Mesenchymal stem cell (in vitro differentiated cells and primary cell): ENCODE measurements around the gene SZT2.

Source experiments
- DNase-seq: peaks from one replicate; pipeline ENCODE4 v3.0.0-alpha.2; 2013
- H2AFZ ChIP-seq: one replicate; pipeline ENCODE4 v1.6.1; 2013; ENCODE audit warnings: low read depth, mild to moderate bottlenecking, control low read depth, inconsistent platforms, low read length, moderate library complexity
- H2AK5ac ChIP-seq: 2 replicates; pipeline ENCODE4 v1.6.1; 2013; ENCODE audit warnings: low read length, moderate library complexity, mild to moderate bottlenecking, inconsistent platforms; ENCODE audit not compliant: severe bottlenecking
- H2BK120ac ChIP-seq: one replicate; pipeline ENCODE4 v1.6.1; 2013; ENCODE audit warnings: low read depth, mild to moderate bottlenecking, inconsistent platforms, low read length, moderate library complexity
- H2BK12ac ChIP-seq, 2 experiments: one replicate each; pipeline ENCODE4 v1.6.1; 2013; ENCODE audit warnings: inconsistent platforms in 2 of 2, low read length in 2 of 2, mild to moderate bottlenecking in 2 of 2, moderate library complexity in 2 of 2, control low read depth in 1 of 2
- H2BK15ac ChIP-seq: one replicate; pipeline ENCODE4 v1.6.1; 2013; ENCODE audit warnings: mild to moderate bottlenecking, low read depth, inconsistent platforms; ENCODE audit not compliant: poor library complexity, severe bottlenecking
- H2BK5ac ChIP-seq: 2 replicates; pipeline ENCODE4 v1.6.1; 2013; ENCODE audit warnings: low read depth, mild to moderate bottlenecking, low read length, control low read depth, inconsistent platforms; ENCODE audit not compliant: poor library complexity, severe bottlenecking
- H3K14ac ChIP-seq, 2 experiments: one replicate each; pipeline ENCODE4 v1.6.1; 2013; ENCODE audit warnings: inconsistent platforms in 2 of 2, low read length in 2 of 2, control low read depth in 1 of 2, mild to moderate bottlenecking in 1 of 2, moderate library complexity in 1 of 2
- H3K18ac ChIP-seq, 2 experiments: one replicate each; pipeline ENCODE4 v1.6.1; 2013; ENCODE audit warnings: inconsistent platforms in 2 of 2, low read length in 2 of 2, control low read depth in 1 of 2, low read depth in 1 of 2, mild to moderate bottlenecking in 1 of 2
- H3K23ac ChIP-seq, 2 experiments: one replicate each; pipeline ENCODE4 v1.6.1; 2013; ENCODE audit warnings: inconsistent platforms in 2 of 2, low read length in 2 of 2, mild to moderate bottlenecking in 2 of 2, moderate library complexity in 2 of 2, control low read depth in 1 of 2
- H3K27ac ChIP-seq: 2 replicates; pipeline ENCODE4 v1.5.1; 2013; ENCODE audit warnings: mild to moderate bottlenecking, moderate library complexity, low read length, control low read depth, inconsistent platforms; ENCODE audit not compliant: poor library complexity, severe bottlenecking
- H3K27me3 ChIP-seq, 2 experiments: 2 replicates each; pipeline versions ENCODE4 v1.6.1 to v1.7.0; 2013; ENCODE audit warnings: low read length in 2 of 2, mild to moderate bottlenecking in 2 of 2, moderate library complexity in 2 of 2, control low read depth in 1 of 2, inconsistent platforms in 1 of 2; ENCODE audit not compliant: control insufficient read depth in 1 of 2, insufficient read depth in 1 of 2
- H3K36me3 ChIP-seq, 2 experiments: 2 replicates each; pipeline versions ENCODE4 v1.6.1 to v1.7.0; 2013; ENCODE audit warnings: low read length in 2 of 2, control low read depth in 1 of 2, inconsistent platforms in 1 of 2, low read depth in 1 of 2, mild to moderate bottlenecking in 1 of 2; ENCODE audit not compliant: insufficient read depth in 2 of 2, control insufficient read depth in 1 of 2
- H3K4ac ChIP-seq, 2 experiments: one replicate each; pipeline ENCODE4 v1.6.1; 2013; ENCODE audit warnings: inconsistent platforms in 2 of 2, low read length in 2 of 2, mild to moderate bottlenecking in 2 of 2, moderate library complexity in 2 of 2, control low read depth in 1 of 2, low read depth in 1 of 2
- H3K4me1 ChIP-seq: 2 replicates; pipeline ENCODE4 v1.6.1; 2013; ENCODE audit warnings: low read depth, low read length, control low read depth; ENCODE audit not compliant: control insufficient read depth, insufficient read depth
- H3K4me2 ChIP-seq: 2 replicates; pipeline ENCODE4 v1.6.1; 2013; ENCODE audit warnings: low read length, mild to moderate bottlenecking, inconsistent platforms; ENCODE audit not compliant: poor library complexity, severe bottlenecking
- H3K4me3 ChIP-seq, 2 experiments: 2 replicates each; pipeline versions ENCODE4 v1.5.1 to v1.7.0; 2013; ENCODE audit warnings: low read length in 2 of 2, mild to moderate bottlenecking in 2 of 2, control low read depth in 1 of 2, low read depth in 1 of 2; ENCODE audit not compliant: insufficient read depth in 1 of 2
- H3K79me1 ChIP-seq: replicated peaks from 2 replicates; pipeline ENCODE4 v1.6.1; 2013; ENCODE audit warnings: mild to moderate bottlenecking, control low read depth, low read length, inconsistent platforms; ENCODE audit not compliant: poor library complexity, severe bottlenecking
- H3K9ac ChIP-seq: 2 replicates; pipeline ENCODE4 v1.7.0; 2013; ENCODE audit warnings: mild to moderate bottlenecking, low read length, moderate library complexity
- H3K9me3 ChIP-seq: 2 replicates; pipeline ENCODE4 v1.7.0; 2013; ENCODE audit warnings: mild to moderate bottlenecking, low read length; ENCODE audit not compliant: control insufficient read depth
- H4K8ac ChIP-seq: one replicate; pipeline ENCODE4 v1.6.1; 2013; ENCODE audit warnings: inconsistent platforms, mild to moderate bottlenecking, low read length, moderate library complexity
- H4K91ac ChIP-seq: one replicate; pipeline ENCODE4 v1.6.1; 2013; ENCODE audit warnings: mild to moderate bottlenecking, low read length, inconsistent platforms
- WGBS: methylation state at CpG from one replicate; pipeline ENCODE4 v1.1.7; 2013; ENCODE audit warnings: mixed read lengths; 5-methylcytosine and 5-hydroxymethylcytosine counted together

Gene SZT2

DNA sequence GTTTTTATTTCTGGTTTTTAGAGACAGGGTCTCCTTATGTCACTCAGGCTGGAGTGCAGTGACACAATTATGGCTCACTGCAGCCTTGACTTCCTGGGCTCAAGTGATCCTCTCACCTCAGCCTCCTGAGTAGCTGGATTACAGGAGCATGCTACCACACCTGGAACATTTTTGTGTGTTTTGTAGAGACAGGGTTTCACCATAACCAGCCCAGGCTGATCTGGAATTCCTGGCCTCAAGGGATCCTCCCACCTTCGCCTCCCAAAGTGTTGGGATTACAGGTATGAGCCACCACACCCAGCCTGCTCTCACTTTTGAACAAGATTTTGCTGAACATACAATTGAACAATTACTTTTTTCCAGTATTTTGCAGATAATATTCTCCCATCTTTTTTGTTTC is 88.0 kb downstream of the SZT2 start:
- Histone ChIP-seq H2BK120ac (no peak overlapping the region), H3K27ac (no peak overlapping the region), H2BK12ac (peak overlapping the region in 1 of 2 experiments; percentile 29), H2BK5ac (no peak overlapping the region), H3K4ac (no peak overlapping the region), H3K4me2 (no peak overlapping the region), H3K79me1 (no peaks in the 10 kb centered on the region), H3K36me3 (no peaks in the 10 kb centered on the region), H3K4me1 (peaks cover 8% of the 10 kb centered on the region), H3K18ac (no peak overlapping the region), H3K27me3 (no peaks in the 10 kb centered on the region), H3K23ac (no peak overlapping the region), H2AK5ac (no peak overlapping the region), H2AFZ (no peak overlapping the region), H4K8ac (no peak overlapping the region), H2BK15ac (no peak overlapping the region), H3K4me3 (no peak overlapping the region), H3K14ac (no peak overlapping the region), H3K9me3 (no peaks in the 10 kb centered on the region), H3K9ac (no peak overlapping the region), H4K91ac (no peak overlapping the region)
- 100% methylated on average over 1 of the region's 1 CpG for WGBS
- no peak for DNase-seq

DNA sequence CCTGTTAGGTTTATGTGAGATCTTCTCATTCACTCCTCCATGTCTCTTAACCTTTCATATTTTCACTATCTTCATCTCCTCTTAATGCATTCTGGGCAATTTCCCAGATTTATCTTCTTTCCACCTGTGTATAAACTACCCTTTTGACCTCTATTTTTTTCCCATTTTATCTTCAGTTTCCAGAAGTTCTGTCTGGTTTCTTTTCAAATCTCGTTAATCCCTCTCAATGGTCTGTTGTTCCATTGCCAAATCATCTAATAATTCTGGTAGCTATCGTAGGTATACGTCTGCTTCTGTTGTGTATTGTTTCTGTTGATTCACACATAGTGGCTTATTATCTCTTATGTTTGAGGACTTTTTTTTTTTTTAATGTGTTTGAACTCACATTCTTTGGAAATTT is 89.7 kb downstream of the SZT2 start:
- H4K91ac ChIP-seq = no peak overlapping the region
- H3K9ac ChIP-seq = no peak overlapping the region
- H3K18ac ChIP-seq = no peak overlapping the region
- no peaks in the 10 kb centered on the region for H3K36me3 ChIP-seq
- H3K4me1 ChIP-seq = peaks cover 6% of the 10 kb centered on the region
- H3K14ac ChIP-seq = no peak overlapping the region
- no peak overlapping the region for H2BK15ac ChIP-seq
- 88% methylated on average over 3 of the region's 3 CpGs for WGBS
- no peak overlapping the region for H4K8ac ChIP-seq
- H2AFZ ChIP-seq = no peak overlapping the region
- H3K4ac ChIP-seq = no peak overlapping the region
- H3K79me1 ChIP-seq = no peaks in the 10 kb centered on the region
- no peaks in the 10 kb centered on the region for H3K27me3 ChIP-seq
- H2BK12ac ChIP-seq = no peak overlapping the region
- no peak overlapping the region for H2BK5ac ChIP-seq
- no peak overlapping the region for H3K4me2 ChIP-seq
- H2BK120ac ChIP-seq = no peak overlapping the region
- H3K23ac ChIP-seq = no peak overlapping the region
- H3K9me3 ChIP-seq = no peaks in the 10 kb centered on the region
- no peak overlapping the region for H3K27ac ChIP-seq
- H3K4me3 ChIP-seq = no peak overlapping the region
- no peak overlapping the region for H2AK5ac ChIP-seq
- DNase-seq = no peak

DNA sequence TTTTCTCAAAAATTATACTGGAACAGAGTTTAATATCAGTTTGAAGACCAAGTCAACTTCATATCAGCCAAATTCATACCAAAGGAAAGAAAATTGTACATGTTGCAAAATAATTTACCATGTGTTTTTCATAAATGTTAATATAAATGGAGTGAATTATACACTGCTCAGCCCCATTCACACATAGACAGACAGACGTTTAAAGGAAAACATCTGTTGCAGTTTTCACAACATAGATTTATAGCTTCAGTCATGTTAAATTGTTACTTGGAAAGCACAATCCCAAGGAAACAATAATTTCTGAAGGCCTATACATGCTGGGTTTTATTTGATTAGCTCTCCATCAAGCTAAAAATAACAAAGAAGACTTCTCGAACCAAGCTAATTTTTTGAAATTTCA is 91.8 kb downstream of the SZT2 start:
- no peaks in the 10 kb centered on the region for H3K36me3 ChIP-seq
- H3K4ac ChIP-seq = no peak overlapping the region
- H3K4me2 ChIP-seq = no peak overlapping the region
- H2AFZ ChIP-seq = no peak overlapping the region
- DNase-seq = no peak
- H4K8ac ChIP-seq = no peak overlapping the region
- H4K91ac ChIP-seq = no peak overlapping the region
- no peak overlapping the region for H2BK120ac ChIP-seq
- H3K79me1 ChIP-seq = no peaks in the 10 kb centered on the region
- H3K27me3 ChIP-seq = no peaks in the 10 kb centered on the region
- no peak overlapping the region for H3K27ac ChIP-seq
- no peaks in the 10 kb centered on the region for H3K9me3 ChIP-seq
- WGBS = no CpG with 5 or more reads among the region's 2 CpGs
- no peak overlapping the region for H3K14ac ChIP-seq
- H3K9ac ChIP-seq = no peak overlapping the region
- no peak overlapping the region for H2BK5ac ChIP-seq
- H2BK15ac ChIP-seq = no peak overlapping the region
- no peak overlapping the region for H3K23ac ChIP-seq
- H2BK12ac ChIP-seq = no peak overlapping the region
- no peak overlapping the region for H3K18ac ChIP-seq
- H3K4me1 ChIP-seq = peaks cover under 1% of the 10 kb centered on the region
- H3K4me3 ChIP-seq = no peak overlapping the region
- H2AK5ac ChIP-seq = no peak overlapping the region

DNA sequence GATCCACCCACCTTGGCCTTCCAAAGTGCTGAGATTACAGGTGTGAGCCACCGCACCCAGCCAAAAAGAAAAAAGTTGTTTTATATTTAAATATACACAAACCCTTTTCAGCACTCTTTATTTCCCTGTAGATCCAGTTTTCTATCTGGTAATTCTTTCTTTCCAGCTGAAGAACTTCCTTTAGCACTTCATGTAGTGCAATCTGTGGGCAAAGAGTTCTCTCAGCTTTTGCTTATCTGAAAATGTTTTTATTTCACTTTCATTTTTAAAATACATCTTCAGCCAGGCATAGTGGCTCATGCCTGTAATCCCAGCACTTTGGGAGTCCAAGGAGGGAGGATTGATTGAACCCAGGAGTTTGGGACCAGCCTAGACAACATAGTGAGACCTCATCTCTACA is 92.5 kb downstream of the SZT2 start:
- no CpG with 5 or more reads among the region's 1 CpG for WGBS

More for the DNA sequence above, 92.5 kb downstream of the SZT2 start:
- no peak overlapping the region for H2BK120ac ChIP-seq
- no peak overlapping the region for H3K14ac ChIP-seq
- no peak overlapping the region for H2BK15ac ChIP-seq
- no peak overlapping the region for H2AFZ ChIP-seq
- H3K9ac ChIP-seq = no peak overlapping the region
- H4K91ac ChIP-seq = no peak overlapping the region
- no peak overlapping the region for H2AK5ac ChIP-seq
- no peak overlapping the region for H3K18ac ChIP-seq
- no peak overlapping the region for H2BK5ac ChIP-seq
- no peak overlapping the region for H3K4ac ChIP-seq
- no peak overlapping the region for H4K8ac ChIP-seq
- H3K23ac ChIP-seq = no peak overlapping the region
- H3K36me3 ChIP-seq = no peaks in the 10 kb centered on the region
- H3K4me3 ChIP-seq = no peak overlapping the region
- no peak overlapping the region for H3K4me2 ChIP-seq
- no peaks in the 10 kb centered on the region for H3K27me3 ChIP-seq
- no peak overlapping the region for H3K27ac ChIP-seq
- H3K9me3 ChIP-seq = no peaks in the 10 kb centered on the region
- no peak overlapping the region for H2BK12ac ChIP-seq
- H3K79me1 ChIP-seq = no peaks in the 10 kb centered on the region
- H3K4me1 ChIP-seq = no peaks in the 10 kb centered on the region
- DNase-seq = no peak
